ENCODE data around the gene MRPL21. TPM values are rescaled to one million over a fixed set of nuclear protein-coding genes. Genes with fewer than 3 reads are reported as not detected.
A peak's percentile ranks its signal among the peaks of the same experiment; 100 is the strongest.

MRPL21 gene
- total RNA-seq, 4 donors from 2014 or later: 9.0 to 121 (median 52.8) TPM

GRCh38 chr11:68942095-68942620, 38.5 kb upstream of the MRPL21 start:
- H3K27me3 ChIP-seq: no peaks in the 10 kb centered on the region
- intact Hi-C loops (cut with DNase I; ENCODE audit: low total_unique reads): no loop called here
- in situ Hi-C loops (cut with MboI; ENCODE audit: low pct_ligation_motif_present in 1 of 4, low pct_unique_long_range_greater_than_20kb in 1 of 4, low sequenced_read_pairs in 3 of 4): no loop called here
- WGBS, 2 donors (ENCODE audit: low coverage in 1 of 2): 70% methylated on average over 11 of the region's 11 CpGs; no CpG with 5 or more reads in 1 of the 2 donors
- H3K9me3 ChIP-seq: no peaks in the 10 kb centered on the region
- peaks cover 13 to 28% (median 21%) of the 10 kb centered on the region in 4 donors for H3K4me1 ChIP-seq
- DNase-seq: no peak
- H3K36me3 ChIP-seq: peaks cover 0 to 5% (median 0%) of the 10 kb centered on the region in 4 donors
- TF ChIP-seq POLR2A (IDR thresholded peaks at IDR 0.05) (no peak), CTCF (IDR thresholded peaks at IDR 0.05) (no peak), POLR2AphosphoS5 (IDR thresholded peaks at IDR 0.05) (no peak), EP300 (IDR thresholded peaks at IDR 0.05; ENCODE audit: low read depth) (no peak)
- H3K4me3 ChIP-seq: no peak overlapping the region
- H3K27ac ChIP-seq: peak overlapping the region; percentile 79 to 89 (median 83)

GRCh38 chr11:68941324-68942094, 37.9 kb upstream of the MRPL21 start:
- Histone ChIP-seq H3K36me3 (peaks cover 0 to 11% (median 3%) of the 10 kb centered on the region in 4 donors), H3K27ac (peak overlapping the region; percentile 79 to 89 (median 83)), H3K27me3 (no peaks in the 10 kb centered on the region), H3K4me3 (no peak overlapping the region), H3K9me3 (no peaks in the 10 kb centered on the region), H3K4me1 (peaks cover 13 to 23% (median 18%) of the 10 kb centered on the region in 4 donors)
- in situ Hi-C loops (cut with MboI; ENCODE audit: low pct_ligation_motif_present in 1 of 4, low pct_unique_long_range_greater_than_20kb in 1 of 4, low sequenced_read_pairs in 3 of 4): no loop called here
- DNase-seq: no peak
- intact Hi-C loops (cut with DNase I; ENCODE audit: low total_unique reads): no loop called here
- no peak for TF ChIP-seq CTCF (IDR thresholded peaks at IDR 0.05)
- no peak for TF ChIP-seq POLR2AphosphoS5 (IDR thresholded peaks at IDR 0.05)
- 85% methylated on average over 15 of the region's 18 CpGs; no CpG with 5 or more reads in 1 of the 2 donors for WGBS, 2 donors (ENCODE audit: low coverage in 1 of 2)

- intact Hi-C loops (cut with DNase I; ENCODE audit: low total_unique reads): no loop called here
- H3K4me1 ChIP-seq: peaks cover 13 to 20% (median 16%) of the 10 kb centered on the region in 4 donors
- H3K27ac ChIP-seq: peak overlapping the region; percentile 79 to 89 (median 83)
- in situ Hi-C loops (cut with MboI; ENCODE audit: low pct_ligation_motif_present in 1 of 4, low pct_unique_long_range_greater_than_20kb in 1 of 4, low sequenced_read_pairs in 3 of 4): no loop called here
- no peak overlapping the region for H3K4me3 ChIP-seq
- 89 to 92% methylated on average over 8 to 20 of the region's 20 CpGs for WGBS, 2 donors (ENCODE audit: low coverage in 1 of 2)
- TF ChIP-seq EP300 (IDR thresholded peaks at IDR 0.05; ENCODE audit: low read depth) (no peak), POLR2AphosphoS5 (IDR thresholded peaks at IDR 0.05) (no peak), POLR2A (IDR thresholded peaks at IDR 0.05) (no peak), CTCF (IDR thresholded peaks at IDR 0.05) (no peak)
- peaks cover 0 to 14% (median 5%) of the 10 kb centered on the region in 4 donors for H3K36me3 ChIP-seq
- no peaks in the 10 kb centered on the region for H3K9me3 ChIP-seq
- no peak for DNase-seq
- no peaks in the 10 kb centered on the region for H3K27me3 ChIP-seq
Measured at GRCh38 chr11:68940651-68941323, 37.2 kb upstream of the MRPL21 start.
